CD4-positive, CD25-positive, alpha-beta regulatory T cell (primary cell): ENCODE results near the gene FAM117A. TPM values are rescaled to one million over a fixed set of nuclear protein-coding genes. Genes with fewer than 3 reads are reported as not detected.

Experiments used
- ATAC-seq, 2 donors: fragments of 150-1000 bp; cut with Tn5 transposase; one replicate each; pipeline ENCODE4 v1.10.0; 2021; ENCODE audit warnings: low read depth in 2 of 2, moderate number of reproducible peaks in 2 of 2, moderate library complexity in 1 of 2
- DNase-seq, 3 donors: peaks; one replicate each; pipeline versions ENCODE4 v3.0.0 to v3.0.0-alpha.2; 2012 to 2022; ENCODE audit warnings: mixed read lengths in 1 of 3
- H3K27ac ChIP-seq: one replicate; pipeline ENCODE4 v1.7.0; 2013; ENCODE audit warnings: mild to moderate bottlenecking, low read length; ENCODE audit not compliant: insufficient read depth, poor library complexity, severe bottlenecking
- H3K27me3 ChIP-seq: one replicate; pipeline ENCODE4 v1.7.0; 2013; ENCODE audit warnings: low read length; ENCODE audit not compliant: control insufficient read depth, insufficient read depth
- H3K36me3 ChIP-seq: one replicate; pipeline ENCODE4 v1.7.0; 2013; ENCODE audit warnings: mild to moderate bottlenecking, low read length, moderate library complexity; ENCODE audit not compliant: control insufficient read depth, insufficient read depth
- H3K4me1 ChIP-seq: 2 replicates; pipeline ENCODE4 v1.7.0; 2013; ENCODE audit warnings: mild to moderate bottlenecking, low read length; ENCODE audit not compliant: insufficient read depth, control insufficient read depth, poor library complexity, severe bottlenecking
- H3K4me3 ChIP-seq: one replicate; pipeline ENCODE4 v1.7.0; 2013; ENCODE audit warnings: low read depth, mild to moderate bottlenecking, low read length, moderate library complexity
- H3K9me3 ChIP-seq, 2 experiments: 1 replicate in 1 of 2; 2 replicates in 1 of 2; pipeline ENCODE4 v1.7.0; 2013; ENCODE audit warnings: low read length in 2 of 2, mild to moderate bottlenecking in 1 of 2, moderate library complexity in 1 of 2; ENCODE audit not compliant: control insufficient read depth in 2 of 2
- H3K27ac Mint-ChIP-seq, 3 donors: one replicate each; pipeline ENCODE4 v1.8.0; 2020 to 2022; ENCODE audit warnings: mild to moderate bottlenecking in 3 of 3, mixed read lengths in 3 of 3, moderate library complexity in 2 of 3
- H3K27me3 Mint-ChIP-seq: one replicate; pipeline ENCODE4 v1.8.0; 2022; ENCODE audit warnings: mild to moderate bottlenecking, mixed read lengths
- H3K36me3 Mint-ChIP-seq: one replicate; pipeline ENCODE4 v1.8.0; 2020; ENCODE audit warnings: mixed read lengths
- H3K4me1 Mint-ChIP-seq, 4 donors: one replicate each; pipeline ENCODE4 v1.8.0; 2020 to 2022; ENCODE audit warnings: mixed read lengths in 4 of 4, mild to moderate bottlenecking in 1 of 4
- H3K4me3 Mint-ChIP-seq, 4 donors: one replicate each; pipeline ENCODE4 v1.8.0; 2020 to 2022; ENCODE audit warnings: mild to moderate bottlenecking in 4 of 4, mixed read lengths in 4 of 4, moderate library complexity in 3 of 4
- H3K9me3 Mint-ChIP-seq, 7 donors: one replicate each; pipeline ENCODE4 v1.8.0; 2020 to 2022; ENCODE audit warnings: mixed read lengths in 7 of 7, mild to moderate bottlenecking in 3 of 7, moderate library complexity in 2 of 7
- polyA plus RNA-seq, 4 donors: library from polyadenylated mRNA; unstranded; fragments of 300-500 nt; fragmentation: Illumina TruSeq; gene quantifications; one replicate each; pipeline ENCODE4 v1.2.3, GENCODE V29; 2021
- total RNA-seq: library from RNA; stranded (reverse); gene quantifications from one replicate; pipeline ENCODE4 v1.2.3, GENCODE V29; 2022

Gene FAM117A
- total and polyA plus RNA-seq, 5 donors from 2014 or later, result 49.0 to 83.3 (median 67.0) TPM

GRCh38 chr17:49777563-49777962, 13.6 kb upstream of the FAM117A start:
- H3K27ac Mint-ChIP-seq, result peak overlapping the region in 1 of 3 donors; percentile 80

DNA sequence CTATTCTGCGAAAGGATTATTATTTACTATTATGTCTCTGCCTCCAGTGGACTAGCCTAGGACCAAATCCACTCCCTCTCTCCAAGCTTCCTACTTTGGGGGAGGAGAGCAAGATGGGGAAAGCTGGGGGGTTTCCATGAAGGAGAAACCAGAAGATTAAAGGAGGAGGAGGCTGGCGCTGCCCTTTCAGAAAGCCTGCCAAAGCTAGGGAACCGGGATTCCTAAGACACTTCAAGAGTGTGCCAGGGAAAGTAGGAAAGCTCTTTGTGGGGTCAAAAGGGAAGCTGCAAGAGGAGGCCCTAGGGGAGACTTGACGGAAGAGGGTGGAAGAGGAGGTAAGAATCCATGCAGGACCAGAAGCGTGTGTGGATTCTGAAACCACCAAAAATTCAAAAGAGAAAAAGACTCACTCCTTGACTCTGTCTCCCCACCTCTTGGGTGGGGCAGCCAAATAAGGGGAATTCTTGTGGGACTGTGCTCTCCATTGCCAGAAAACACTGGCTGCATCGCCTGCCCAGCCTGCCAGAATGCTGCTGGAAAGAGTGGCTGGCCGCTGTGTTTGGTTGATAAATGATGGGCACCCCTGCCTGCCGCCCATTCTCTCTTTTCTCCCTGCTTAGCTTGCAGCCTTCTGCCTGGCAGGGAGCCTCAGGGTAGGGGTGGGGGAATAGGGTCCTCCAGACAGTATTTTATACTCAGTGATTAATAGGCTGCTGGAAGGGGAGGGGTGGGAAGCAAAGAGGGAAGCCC, 12.8 kb upstream of the FAM117A start:
- H3K27ac Mint-ChIP-seq, result no peak overlapping the region
- peaks cover 0 to 1% (median 0%) of the 10 kb centered on the region in 7 donors for H3K9me3 Mint-ChIP-seq
- H3K4me1 Mint-ChIP-seq, result peaks cover 0 to 9% (median 6%) of the 10 kb centered on the region in 4 donors
- no peaks in the 10 kb centered on the region for H3K4me1 ChIP-seq
- DNase-seq (no peak), ATAC-seq (no peak)
- no peaks in the 10 kb centered on the region for H3K36me3 Mint-ChIP-seq
- H3K9me3 ChIP-seq, result no peaks in the 10 kb centered on the region
- H3K27ac ChIP-seq, result no peak overlapping the region
- peaks cover 5% of the 10 kb centered on the region for H3K27me3 Mint-ChIP-seq
- no peaks in the 10 kb centered on the region for H3K36me3 ChIP-seq
- no peak overlapping the region for H3K4me3 ChIP-seq
- H3K27me3 ChIP-seq, result no peaks in the 10 kb centered on the region
- no peak overlapping the region for H3K4me3 Mint-ChIP-seq

More at GRCh38 chr17:49777563-49777962, 13.6 kb upstream of the FAM117A start:
- no peaks in the 10 kb centered on the region for H3K9me3 ChIP-seq
- no peaks in the 10 kb centered on the region for H3K9me3 Mint-ChIP-seq
- no peaks in the 10 kb centered on the region for H3K36me3 ChIP-seq
- H3K4me1 Mint-ChIP-seq, result peaks cover 0 to 9% (median 6%) of the 10 kb centered on the region in 4 donors
- no peak overlapping the region for H3K4me3 ChIP-seq
- H3K4me3 Mint-ChIP-seq, result no peak overlapping the region
- ATAC-seq, result no peak
- no peak overlapping the region for H3K27ac ChIP-seq
- peaks cover 5% of the 10 kb centered on the region for H3K27me3 Mint-ChIP-seq
- H3K4me1 ChIP-seq, result no peaks in the 10 kb centered on the region
- H3K27me3 ChIP-seq, result no peaks in the 10 kb centered on the region
- H3K36me3 Mint-ChIP-seq, result no peaks in the 10 kb centered on the region
- DNase-seq, result no peak

GRCh38 chr17:49775546-49776260, 11.8 kb upstream of the FAM117A start:
- H3K27ac ChIP-seq, result no peak overlapping the region
- peaks cover 0 to 8% (median 6%) of the 10 kb centered on the region in 4 donors for H3K4me1 Mint-ChIP-seq
- H3K27me3 ChIP-seq, result no peaks in the 10 kb centered on the region
- peak overlapping the region in 1 of 3 donors; percentile 48 for H3K27ac Mint-ChIP-seq
- no peak for ATAC-seq
- H3K9me3 ChIP-seq, result no peaks in the 10 kb centered on the region
- H3K27me3 Mint-ChIP-seq, result no peaks in the 10 kb centered on the region
- no peak overlapping the region for H3K4me3 Mint-ChIP-seq
- no peaks in the 10 kb centered on the region for H3K4me1 ChIP-seq
- no peak for DNase-seq
- H3K4me3 ChIP-seq, result no peak overlapping the region
- peaks cover 0 to 2% (median 0%) of the 10 kb centered on the region in 7 donors for H3K9me3 Mint-ChIP-seq
- no peaks in the 10 kb centered on the region for H3K36me3 ChIP-seq
- H3K36me3 Mint-ChIP-seq, result no peaks in the 10 kb centered on the region

GRCh38 chr17:49766918-49767530, 3.1 kb upstream of the FAM117A start:
- Histone ChIP-seq H3K4me3 (no peak overlapping the region), H3K4me1 (peaks cover 19% of the 10 kb centered on the region), H3K36me3 (no peaks in the 10 kb centered on the region), H3K27ac (no peak overlapping the region), H3K9me3 (no peaks in the 10 kb centered on the region), H3K27me3 (no peaks in the 10 kb centered on the region)
- H3K4me3 Mint-ChIP-seq, result peak overlapping the region in 1 of 4 donors; percentile 45
- no peaks in the 10 kb centered on the region for H3K36me3 Mint-ChIP-seq
- peaks cover 4 to 16% (median 8%) of the 10 kb centered on the region in 4 donors for H3K4me1 Mint-ChIP-seq
- peak overlapping the region in 1 of 3 donors; percentile 74 for H3K27ac Mint-ChIP-seq
- no peaks in the 10 kb centered on the region for H3K27me3 Mint-ChIP-seq
- DNase-seq (no peak), ATAC-seq (no peak)
- peaks cover 0 to 2% (median 0%) of the 10 kb centered on the region in 7 donors for H3K9me3 Mint-ChIP-seq

- Histone ChIP-seq H3K9me3 (no peaks in the 10 kb centered on the region), H3K4me1 (peaks cover 42% of the 10 kb centered on the region), H3K4me3 (peak overlapping the region; percentile 80), H3K36me3 (peaks cover 9% of the 10 kb centered on the region), H3K27me3 (no peaks in the 10 kb centered on the region), H3K27ac (peak overlapping the region; percentile 77)
- DNase-seq (no peak), ATAC-seq (no peak)
- Mint-ChIP-seq H3K27ac (peak overlapping the region; percentile 2 to 92 (median 82)), H3K9me3 (peaks cover 0 to 2% (median 0%) of the 10 kb centered on the region in 7 donors), H3K27me3 (no peaks in the 10 kb centered on the region), H3K4me1 (peaks cover 23 to 40% (median 30%) of the 10 kb centered on the region in 4 donors), H3K4me3 (peak overlapping the region; percentile 44 to 95 (median 90)), H3K36me3 (peaks cover 3% of the 10 kb centered on the region)
These were observed 739 bp upstream of the FAM117A start for GRCh38 chr17:49764559-49765180.

DNA sequence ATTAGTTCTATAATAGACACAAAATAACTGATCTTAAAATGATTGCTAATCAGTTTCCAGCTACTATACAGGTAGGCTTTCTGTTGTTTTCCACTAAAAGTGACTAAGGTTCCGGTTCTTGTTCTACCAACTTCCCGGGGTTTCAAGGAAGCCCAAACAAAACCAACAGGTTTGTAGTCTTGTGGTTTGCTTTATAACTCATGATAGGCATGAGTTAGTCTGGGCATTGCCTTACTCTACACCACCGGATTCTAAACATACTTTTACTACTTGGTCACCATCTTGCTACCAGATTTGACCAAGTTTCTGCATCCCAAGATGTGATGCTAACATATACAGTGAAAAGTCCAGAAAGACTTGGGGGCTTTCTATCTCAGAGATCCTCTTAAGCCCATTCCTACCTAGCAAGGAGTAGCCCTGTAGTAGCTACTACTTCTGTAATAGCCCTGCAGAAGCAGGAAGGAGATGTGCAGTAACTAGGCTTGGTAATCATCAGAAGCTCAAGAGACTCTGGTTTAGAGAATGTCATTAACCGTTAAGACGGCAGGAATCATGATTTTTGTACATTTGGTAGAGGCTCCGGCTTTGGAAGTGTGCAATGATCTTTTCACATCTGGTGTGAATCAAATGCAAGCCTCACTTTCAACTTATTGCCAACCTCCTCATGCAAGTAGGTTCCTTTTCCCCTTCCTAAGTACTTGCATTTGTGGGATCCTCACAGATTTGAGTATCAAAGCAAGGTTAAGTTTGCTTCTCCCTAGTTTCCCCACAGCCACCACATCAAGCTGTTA, 1.6 kb downstream of the FAM117A start:
- Mint-ChIP-seq H3K4me3 (peak overlapping the region; percentile 44 to 97 (median 96)), H3K27ac (peak overlapping the region; percentile 82 to 87 (median 87)), H3K27me3 (no peaks in the 10 kb centered on the region), H3K4me1 (peaks cover 34 to 61% (median 46%) of the 10 kb centered on the region in 4 donors), H3K36me3 (peaks cover 17% of the 10 kb centered on the region), H3K9me3 (peaks cover 0 to 2% (median 0%) of the 10 kb centered on the region in 7 donors)
- Histone ChIP-seq H3K36me3 (peaks cover 23% of the 10 kb centered on the region), H3K9me3 (no peaks in the 10 kb centered on the region), H3K4me3 (peak overlapping the region; percentile 99), H3K27ac (peak overlapping the region; percentile 77), H3K27me3 (no peaks in the 10 kb centered on the region), H3K4me1 (peaks cover 60% of the 10 kb centered on the region)
- DNase-seq (peak in 1 of 3 donors; percentile 35), ATAC-seq (no peak)
